Right renal cortex interstitium (tissue), 3 donors: Measurements from ENCODE around the gene HMGN4. TPM values are rescaled to one million over a fixed set of nuclear protein-coding genes. Genes with fewer than 3 reads are reported as not detected.
"Not testable (repeated sequence)": the region's sequence is repeated elsewhere in the genome, so short reads cannot be mapped to it uniquely, and the experiment has no call there.

Source experiments
- DNase-seq, 3 donors: peaks; one replicate each; pipeline ENCODE4 v3.0.0-alpha.2; 2013; ENCODE audit warnings: low read depth in 3 of 3, low spot score in 2 of 3
- polyA plus RNA-seq, 3 donors: library from polyadenylated mRNA; unstranded; fragments of 120-200 nt; gene quantifications; one replicate each; pipeline ENCODE4 v1.2.1, GENCODE V29; 2013; ENCODE audit not compliant: insufficient read length in 3 of 3

The HMGN4 gene
- polyA plus RNA-seq, 3 donors: 87.0 to 100 (median 98.5) TPM

- DNase-seq: not testable (repeated sequence)
Observed at GRCh38 chr6:26547363-26547762, 9.2 kb downstream of the HMGN4 start.

- DNase-seq: peak in 1 of 3 donors; percentile 40
Observed at GRCh38 chr6:26550250-26550993, 12.3 kb downstream of the HMGN4 start.

GRCh38 chr6:26552205-26552604, 14.0 kb downstream of the HMGN4 start:
- DNase-seq: no peak

- DNase-seq: no peak
Observed at GRCh38 chr6:26552640-26553188, 14.5 kb downstream of the HMGN4 start.

- DNase-seq: no peak
Observed at GRCh38 chr6:26553264-26553634, 15.1 kb downstream of the HMGN4 start.

- DNase-seq: no peak
Observed at GRCh38 chr6:26553635-26554446, 15.7 kb downstream of the HMGN4 start.

GRCh38 chr6:26554447-26554696, 16.2 kb downstream of the HMGN4 start:
- DNase-seq: no peak

DNA sequence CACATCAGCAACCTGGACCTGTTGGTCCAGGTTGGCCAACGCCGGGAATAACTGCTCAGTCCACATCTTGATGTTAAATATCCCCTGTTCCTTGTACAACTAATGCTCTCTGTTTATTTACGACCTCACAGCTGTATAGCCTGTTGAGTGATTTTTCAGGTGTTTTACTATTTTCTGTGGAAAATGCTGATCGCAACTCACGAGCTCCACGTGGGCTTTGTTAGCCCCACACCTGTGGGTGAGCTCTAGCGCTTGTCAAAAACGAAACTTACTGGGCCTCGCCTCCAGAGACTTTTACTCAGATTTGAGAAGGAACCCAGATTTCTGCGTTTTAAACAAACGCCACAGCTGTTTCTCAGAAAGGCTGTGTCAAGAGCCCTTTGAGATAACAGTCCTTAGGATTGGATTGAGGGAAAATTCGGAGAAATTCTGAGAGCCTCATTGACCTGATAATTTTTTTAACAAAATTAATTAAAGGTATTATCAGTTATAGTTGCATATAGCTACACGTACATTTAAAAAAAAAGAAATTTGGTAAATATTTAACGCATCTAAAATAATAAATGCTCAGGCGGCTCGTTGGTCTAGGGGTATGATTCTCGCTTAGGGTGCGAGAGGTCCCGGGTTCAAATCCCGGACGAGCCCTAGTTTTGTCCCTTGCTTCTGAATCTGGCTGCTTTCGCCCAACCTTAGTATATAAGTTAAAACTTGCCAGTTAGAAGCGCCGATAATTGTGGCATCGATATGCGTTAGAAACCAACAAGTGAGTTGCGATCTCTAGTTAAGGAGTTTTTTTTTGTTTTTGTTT, 16.7 kb downstream of the HMGN4 start:
- DNase-seq: no peak

DNA sequence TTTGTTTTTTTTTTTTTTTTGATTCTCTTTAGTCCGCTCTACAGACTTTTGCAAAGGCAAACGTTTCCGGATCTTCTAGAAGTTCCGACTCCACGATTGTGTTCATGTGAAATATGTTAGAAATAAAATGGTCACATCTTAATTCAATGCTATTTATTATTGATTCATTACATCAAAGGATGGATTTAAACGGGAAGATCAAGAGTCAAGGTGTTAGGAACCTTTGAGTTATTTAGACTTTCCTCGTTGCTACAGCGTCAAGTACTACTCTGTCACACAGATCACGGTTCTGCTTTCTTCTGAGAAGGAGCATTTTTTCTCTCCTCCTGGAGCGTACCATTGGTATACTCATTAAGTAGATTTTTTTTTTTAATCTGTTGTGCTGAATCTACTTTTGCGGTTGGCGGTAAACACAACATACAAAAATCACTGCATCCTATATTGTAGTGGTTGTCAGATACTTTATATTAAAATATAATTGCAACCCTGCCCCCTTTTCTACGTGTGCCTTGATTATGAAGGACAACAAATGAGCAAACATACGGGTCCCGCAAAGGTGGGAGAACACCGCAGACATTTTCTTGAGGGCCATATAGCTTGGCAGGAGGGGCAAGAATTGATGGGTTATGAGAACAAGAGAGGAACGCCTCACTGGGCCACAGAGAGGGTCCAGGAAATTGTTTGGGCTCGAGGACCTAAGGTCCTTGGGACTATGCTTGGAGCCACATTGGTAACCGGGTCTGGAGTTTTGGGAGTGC, 17.5 kb downstream of the HMGN4 start:
- no peak for DNase-seq

GRCh38 chr6:26556263-26557070, 18.3 kb downstream of the HMGN4 start:
- no peak for DNase-seq

- no peak for DNase-seq
Observed at GRCh38 chr6:26561533-26562466, 23.6 kb downstream of the HMGN4 start.

- no peak for DNase-seq
Observed at GRCh38 chr6:26563488-26563887, 25.3 kb downstream of the HMGN4 start.

- DNase-seq: peak; percentile 93 to 98 (median 95)
Observed at GRCh38 chr6:26568601-26569432, 30.7 kb downstream of the HMGN4 start.

DNA sequence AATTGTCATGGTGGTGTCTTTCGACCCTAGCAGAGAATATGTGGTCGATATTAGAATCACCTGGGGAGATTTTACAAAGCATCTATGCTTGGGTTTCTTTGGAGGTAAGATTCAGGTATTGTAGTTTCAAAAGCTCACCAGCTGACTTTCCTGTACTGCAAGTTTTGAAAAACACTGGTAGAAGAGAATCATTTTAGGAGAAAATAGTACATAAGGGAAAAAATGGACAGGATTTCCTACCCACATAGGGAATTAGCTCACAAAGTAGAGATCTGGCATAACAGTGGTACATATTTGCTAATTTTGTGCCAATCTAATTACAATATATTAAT, 31.2 kb downstream of the HMGN4 start:
- no peak for DNase-seq

DNA sequence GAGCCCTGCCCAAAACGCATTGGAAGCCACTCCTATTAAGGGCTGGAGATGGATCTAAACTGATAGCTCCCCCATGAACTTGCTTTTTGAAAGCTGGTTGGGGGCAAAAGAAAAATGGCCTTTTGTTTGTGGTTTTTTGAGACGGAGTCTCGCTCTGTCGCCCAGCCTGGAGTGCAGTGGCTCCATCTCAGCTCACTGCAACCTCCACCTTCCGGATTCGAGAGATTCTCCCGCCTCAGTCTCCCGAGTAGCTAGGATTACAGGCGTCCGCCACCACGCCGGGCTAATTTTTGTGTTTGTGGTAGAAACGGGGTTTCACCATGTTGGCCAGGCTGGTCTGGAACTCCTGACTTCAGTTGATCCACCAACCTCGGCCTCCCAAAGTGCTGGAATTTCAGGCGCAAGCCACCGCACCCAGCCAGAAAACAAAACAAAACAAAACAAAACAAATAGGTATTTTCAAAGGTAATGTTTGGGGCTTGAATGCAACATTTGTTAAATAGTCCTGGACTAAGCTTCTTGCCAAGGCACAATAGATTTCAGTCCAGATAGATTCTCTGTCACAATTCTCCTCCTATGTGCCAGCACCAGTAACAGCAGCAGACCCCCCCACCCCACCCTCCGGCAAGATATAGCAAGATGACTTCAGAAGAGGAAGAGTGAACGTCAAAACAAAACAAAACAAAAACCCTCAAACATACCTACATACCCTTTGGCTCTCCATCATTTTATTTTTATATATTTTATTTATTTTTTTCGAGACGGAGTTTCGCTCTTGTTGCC, 32.1 kb downstream of the HMGN4 start:
- no peak for DNase-seq

GRCh38 chr6:26571592-26572296, 33.6 kb downstream of the HMGN4 start:
- no peak for DNase-seq
